GM23338 (cell line): ENCODE results near the gene BICRAL. TPM values are rescaled to one million over a fixed set of nuclear protein-coding genes. Genes with fewer than 3 reads are reported as not detected.

Source experiments
- ATAC-seq: fragments of 200-7000 bp; cut with Tn5 transposase; 3 replicates; pipeline ENCODE4 v1.9.1; 2020
- DNase-seq: peaks from one replicate; pipeline ENCODE4 v3.0.0-alpha.2; 2015; ENCODE audit warnings: low spot score
- H2AFZ ChIP-seq: fragments of 200-600 bp; sonication (generic); 2 replicates; pipeline ENCODE4 v1.8.0; 2016; ENCODE audit warnings: antibody characterized with exemption, mild to moderate bottlenecking, moderate library complexity
- H3F3A ChIP-seq: fragments of 200-600 bp; sonication (generic); replicated peaks from 2 replicates; pipeline ENCODE4 v1.8.0; 2017; ENCODE audit warnings: antibody characterized with exemption, mixed run types, low read depth
- H3K27ac ChIP-seq: fragments of 200-600 bp; sonication (generic); 2 replicates; pipeline ENCODE4 v1.6.1; 2016; ENCODE audit warnings: low read depth
- H3K27me3 ChIP-seq: fragments of 200-600 bp; sonication (generic); 2 replicates; pipeline ENCODE4 v1.8.0; 2016; ENCODE audit warnings: mild to moderate bottlenecking, mixed run types, moderate library complexity; ENCODE audit not compliant: insufficient read depth
- H3K36me3 ChIP-seq: fragments of 200-600 bp; sonication (generic); 2 replicates; pipeline ENCODE4 v1.8.0; 2016; ENCODE audit warnings: mild to moderate bottlenecking; ENCODE audit not compliant: insufficient read depth
- H3K4me1 ChIP-seq: fragments of 200-600 bp; sonication (generic); 2 replicates; pipeline ENCODE4 v1.8.0; 2016; ENCODE audit warnings: mild to moderate bottlenecking, moderate library complexity; ENCODE audit not compliant: insufficient read depth
- H3K4me2 ChIP-seq: fragments of 200-600 bp; sonication (generic); 2 replicates; pipeline ENCODE4 v1.7.1; 2017; ENCODE audit warnings: mixed run types
- H3K4me3 ChIP-seq: fragments of 200-600 bp; sonication (generic); 2 replicates; pipeline ENCODE4 v1.6.1; 2016; ENCODE audit warnings: mixed run types
- H3K79me2 ChIP-seq: fragments of 200-600 bp; sonication (generic); replicated peaks from 2 replicates; pipeline ENCODE4 v1.8.0; 2017; ENCODE audit warnings: mild to moderate bottlenecking; ENCODE audit not compliant: insufficient read depth
- H3K9me2 ChIP-seq: fragments of 200-600 bp; sonication (generic); 2 replicates; pipeline ENCODE4 v1.8.0; 2017; ENCODE audit not compliant: insufficient read depth
- H4K20me1 ChIP-seq: fragments of 200-600 bp; sonication (generic); replicated peaks from 2 replicates; pipeline ENCODE4 v1.8.0; 2017; ENCODE audit warnings: mild to moderate bottlenecking; ENCODE audit not compliant: insufficient read depth
- H3K27ac Mint-ChIP-seq: 2 replicates; pipeline ENCODE4 v1.8.0; 2020; ENCODE audit warnings: inconsistent platforms, mild to moderate bottlenecking, moderate library complexity, mixed read lengths
- H3K27me3 Mint-ChIP-seq: 3 replicates; pipeline ENCODE4 v1.8.0; 2022; ENCODE audit warnings: low read depth, mild to moderate bottlenecking, moderate library complexity, mixed read lengths, inconsistent platforms; ENCODE audit not compliant: insufficient read depth, poor library complexity
- H3K36me3 Mint-ChIP-seq: 3 replicates; pipeline ENCODE4 v1.8.0; 2021; ENCODE audit warnings: low read depth, mild to moderate bottlenecking, inconsistent platforms, moderate library complexity, mixed read lengths
- H3K4me1 Mint-ChIP-seq: 3 replicates; pipeline ENCODE4 v1.8.0; 2020; ENCODE audit warnings: mild to moderate bottlenecking, inconsistent platforms, mixed read lengths
- H3K4me3 Mint-ChIP-seq: 3 replicates; pipeline ENCODE4 v1.8.0; 2021; ENCODE audit warnings: moderate library complexity, mild to moderate bottlenecking, inconsistent platforms, mixed read lengths
- H3K9me3 Mint-ChIP-seq: 3 replicates; pipeline ENCODE4 v1.8.0; 2020; ENCODE audit warnings: moderate library complexity, mild to moderate bottlenecking, inconsistent platforms, mixed read lengths
- CTCF ChIP-seq, 2 experiments: fragments of 200-600 bp in 1 of 2; sonication (generic) in 1 of 2; conservative IDR thresholded peaks; 2 replicates each; pipeline versions ENCODE4 v1.5.1 to v1.6.1; 2016 to 2017; ENCODE audit warnings: antibody characterized with exemption in 2 of 2, low read depth in 2 of 2, mild to moderate bottlenecking in 2 of 2, moderate library complexity in 1 of 2
- ETS1 ChIP-seq: IDR thresholded peaks from 2 replicates; pipeline ENCODE4 v1.6.1; 2016; ENCODE audit warnings: antibody characterized with exemption
- REST ChIP-seq: IDR thresholded peaks from one replicate; pipeline ENCODE4 v1.6.1; 2018; ENCODE audit warnings: antibody characterized with exemption; ENCODE audit not compliant: unreplicated experiment
- STAT1 ChIP-seq: IDR thresholded peaks from one replicate; pipeline ENCODE4 v1.6.1; 2016; ENCODE audit warnings: antibody characterized with exemption; ENCODE audit not compliant: unreplicated experiment
- ZNF114 ChIP-seq: fragments of 250-450 bp; sonication (Bioruptor Pico); IDR thresholded peaks from 2 replicates; pipeline ENCODE4 v1.5.0; 2020; ENCODE audit warnings: mild to moderate bottlenecking, moderate library complexity
- ZNF331 ChIP-seq: fragments of 250-450 bp; sonication (Bioruptor Pico); IDR thresholded peaks from 2 replicates; pipeline ENCODE4 v1.5.0; 2020; ENCODE audit warnings: low read depth, mild to moderate bottlenecking, moderate library complexity
- ZNF462 ChIP-seq: fragments of 250-450 bp; sonication (Bioruptor Pico); IDR thresholded peaks from 2 replicates; pipeline ENCODE4 v1.5.0; 2020; ENCODE audit warnings: mild to moderate bottlenecking, moderate library complexity
- polyA plus RNA-seq: library from polyadenylated mRNA; unstranded; fragments of >200 nt; fragmentation: Nextera tagmentation; extraction: Ambion mirVana; gene quantifications from 2 replicates; pipeline ENCODE4 v1.2.1, GENCODE V29; 2016
- total RNA-seq: library from RNA; depleted of rRNA; stranded (reverse); fragments of >200 nt; shearing (Covaris generic); gene quantifications from 2 replicates; pipeline ENCODE4 v1.2.3, GENCODE V29; 2014

BICRAL gene
- total and polyA plus RNA-seq, 2 experiments from 2014 or later: 3.4 to 11.7 TPM

GRCh38 chr6:42819803-42820511 lies 38.1 kb downstream of the BICRAL start:
- H3K79me2 ChIP-seq: no peaks in the 10 kb centered on the region
- 0 out of 2 replicates have a peak overlapping the region, but pooled peaks have one; percentile 11 for H3K4me2 ChIP-seq
- no peak for TF ChIP-seq STAT1
- no peak for TF ChIP-seq ZNF462 (CRISPR knock-in tag)
- peak in 1 of 2 experiments; percentile 54; a peak in 3 of 4 replicates for TF ChIP-seq CTCF (conservative IDR thresholded peaks at IDR 0.05; ENCODE audit: low read depth in 2 of 2)
- no peak for TF ChIP-seq REST
- no peak for TF ChIP-seq ETS1
- TF ChIP-seq ZNF331 (CRISPR knock-in tag): no peak
- TF ChIP-seq ZNF114 (CRISPR knock-in tag): no peak
- Mint-ChIP-seq H3K9me3 (no peaks in the 10 kb centered on the region), H3K27ac (no peak overlapping the region), H3K4me3 (no peak overlapping the region; the same call in 2 of the 3 replicates), H3K4me1 (peaks cover 31% of the 10 kb centered on the region), H3K36me3 (peaks cover 5% of the 10 kb centered on the region; the same call in 2 of the 3 replicates), H3K27me3 (no peaks in the 10 kb centered on the region)
- H4K20me1 ChIP-seq: 0 out of 2 replicates have a peak, but pooled peaks cover 4% of the 10 kb centered on the region
- DNase-seq: peak; percentile 61
- no peaks in the 10 kb centered on the region for H3K9me2 ChIP-seq
- H2AFZ ChIP-seq: no peak overlapping the region
- H3K27ac ChIP-seq: peak overlapping the region; percentile 66; the same call in 1 of the 2 replicates
- ATAC-seq: peak; percentile 86
- H3F3A ChIP-seq: no peaks in the 10 kb centered on the region
- H3K4me3 ChIP-seq: no peak overlapping the region
- H3K36me3 ChIP-seq: peaks cover 10% of the 10 kb centered on the region
- H3K27me3 ChIP-seq: no peaks in the 10 kb centered on the region
- peaks cover 27% of the 10 kb centered on the region for H3K4me1 ChIP-seq
